ENCODE measurements around the gene TMEM45A.

The TMEM45A gene

DNA sequence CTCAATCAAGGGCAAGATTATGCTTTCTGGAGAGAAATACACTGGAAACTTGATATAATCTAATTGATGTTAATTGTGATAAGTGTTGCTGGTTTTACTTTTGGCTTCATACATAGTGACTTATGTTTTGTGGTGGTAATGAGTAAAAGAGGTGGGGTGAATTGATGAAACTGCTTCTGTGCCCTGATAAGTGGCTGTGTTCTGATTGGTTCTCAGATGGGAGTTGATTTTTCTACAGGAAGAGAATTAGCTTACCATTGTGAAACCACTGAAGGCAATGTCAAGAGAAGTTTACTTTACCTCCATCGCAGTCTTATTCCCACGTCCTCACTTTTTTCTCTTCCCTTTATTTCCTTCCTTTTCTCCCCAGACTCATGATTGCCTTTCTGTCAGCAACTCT lies 23.8 kb downstream of the TMEM45A start:
- Histone ChIP-seq H3K27me3 (ENCODE audit: low read length) (no peaks in the 10 kb centered on the region), H3K9ac (ENCODE audit: low read length) (no peak overlapping the region), H3K9me2 (replicated peaks; ENCODE audit: insufficient read depth, low read length) (no peaks in the 10 kb centered on the region), H4K20me1 (ENCODE audit: low read depth, low read length) (no peaks in the 10 kb centered on the region), H3K9me3 (ENCODE audit: insufficient read depth, low read length) (no peaks in the 10 kb centered on the region), H3K79me2 (ENCODE audit: insufficient read depth, low read length) (no peaks in the 10 kb centered on the region), H2AFZ (ENCODE audit: low read depth, low read length, severe bottlenecking) (no peak overlapping the region), H3K4me3 (ENCODE audit: insufficient read depth, low read length, poor library complexity, severe bottlenecking) (no peak overlapping the region), H3K4me2 (ENCODE audit: low read depth, low read length, poor library complexity, severe bottlenecking) (no peak overlapping the region), H3K36me3 (ENCODE audit: low read length) (no peaks in the 10 kb centered on the region), H3F3A (ENCODE audit: insufficient read depth) (no peaks in the 10 kb centered on the region), H3K27ac (ENCODE audit: low read depth, low read length) (no peak overlapping the region)
- TF ChIP-seq CTCF (IDR thresholded peaks at IDR 0.05; ENCODE audit: insufficient read depth, low read length, poor library complexity, severe bottlenecking) (no peak), EZH2phosphoT487 (conservative IDR thresholded peaks at IDR 0.05; ENCODE audit: low read length) (no peak)

DNA sequence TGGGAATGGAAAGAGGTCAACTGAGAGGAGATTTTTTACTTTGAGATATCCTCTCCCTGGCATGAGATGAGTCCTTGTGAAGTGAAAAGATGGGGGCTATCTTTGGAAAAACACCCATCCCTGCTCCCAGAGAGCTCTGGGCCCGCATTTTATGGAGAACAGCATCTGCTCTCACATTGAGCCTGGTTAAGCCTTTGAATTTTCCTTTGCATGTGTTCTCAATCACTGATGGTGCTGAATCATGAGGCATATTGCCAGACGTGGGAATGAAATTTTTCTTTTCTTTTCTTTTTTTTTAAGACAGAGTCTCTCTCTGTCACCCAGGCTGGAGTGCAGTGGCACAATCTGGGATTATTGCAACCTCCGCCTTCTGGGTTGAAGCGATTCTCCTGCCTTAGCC lies 24.4 kb downstream of the TMEM45A start:
- no peaks in the 10 kb centered on the region for H3K9me2 ChIP-seq (replicated peaks; ENCODE audit: insufficient read depth, low read length)
- H2AFZ ChIP-seq (ENCODE audit: low read depth, low read length, severe bottlenecking), result no peak overlapping the region
- no peaks in the 10 kb centered on the region for H4K20me1 ChIP-seq (ENCODE audit: low read depth, low read length)
- H3K36me3 ChIP-seq (ENCODE audit: low read length), result no peaks in the 10 kb centered on the region
- H3K9ac ChIP-seq (ENCODE audit: low read length), result no peak overlapping the region
- H3F3A ChIP-seq (ENCODE audit: insufficient read depth), result no peaks in the 10 kb centered on the region
- H3K27me3 ChIP-seq (ENCODE audit: low read length), result no peaks in the 10 kb centered on the region
- no peaks in the 10 kb centered on the region for H3K79me2 ChIP-seq (ENCODE audit: insufficient read depth, low read length)
- H3K27ac ChIP-seq (ENCODE audit: low read depth, low read length), result no peak overlapping the region
- H3K9me3 ChIP-seq (ENCODE audit: insufficient read depth, low read length), result no peaks in the 10 kb centered on the region
- no peak for TF ChIP-seq EZH2phosphoT487 (conservative IDR thresholded peaks at IDR 0.05; ENCODE audit: low read length)
- TF ChIP-seq CTCF (IDR thresholded peaks at IDR 0.05; ENCODE audit: insufficient read depth, low read length, poor library complexity, severe bottlenecking), result no peak
- no peak overlapping the region for H3K4me2 ChIP-seq (ENCODE audit: low read depth, low read length, poor library complexity, severe bottlenecking)
- H3K4me3 ChIP-seq (ENCODE audit: insufficient read depth, low read length, poor library complexity, severe bottlenecking), result no peak overlapping the region

GRCh38 chr3:100517276-100517675 lies 24.9 kb downstream of the TMEM45A start:
- H3K79me2 ChIP-seq (ENCODE audit: insufficient read depth, low read length), result no peaks in the 10 kb centered on the region
- no peak overlapping the region for H2AFZ ChIP-seq (ENCODE audit: low read depth, low read length, severe bottlenecking)
- no peak overlapping the region for H3K9ac ChIP-seq (ENCODE audit: low read length)
- H4K20me1 ChIP-seq (ENCODE audit: low read depth, low read length), result no peaks in the 10 kb centered on the region
- no peaks in the 10 kb centered on the region for H3K27me3 ChIP-seq (ENCODE audit: low read length)
- H3K9me3 ChIP-seq (ENCODE audit: insufficient read depth, low read length), result no peaks in the 10 kb centered on the region
- H3K9me2 ChIP-seq (replicated peaks; ENCODE audit: insufficient read depth, low read length), result no peaks in the 10 kb centered on the region
- H3K36me3 ChIP-seq (ENCODE audit: low read length), result no peaks in the 10 kb centered on the region
- no peak overlapping the region for H3K27ac ChIP-seq (ENCODE audit: low read depth, low read length)
- H3K4me3 ChIP-seq (ENCODE audit: insufficient read depth, low read length, poor library complexity, severe bottlenecking), result no peak overlapping the region
- H3F3A ChIP-seq (ENCODE audit: insufficient read depth), result no peaks in the 10 kb centered on the region
- TF ChIP-seq EZH2phosphoT487 (conservative IDR thresholded peaks at IDR 0.05; ENCODE audit: low read length) (no peak), CTCF (IDR thresholded peaks at IDR 0.05; ENCODE audit: insufficient read depth, low read length, poor library complexity, severe bottlenecking) (no peak)
- H3K4me2 ChIP-seq (ENCODE audit: low read depth, low read length, poor library complexity, severe bottlenecking), result no peak overlapping the region

DNA sequence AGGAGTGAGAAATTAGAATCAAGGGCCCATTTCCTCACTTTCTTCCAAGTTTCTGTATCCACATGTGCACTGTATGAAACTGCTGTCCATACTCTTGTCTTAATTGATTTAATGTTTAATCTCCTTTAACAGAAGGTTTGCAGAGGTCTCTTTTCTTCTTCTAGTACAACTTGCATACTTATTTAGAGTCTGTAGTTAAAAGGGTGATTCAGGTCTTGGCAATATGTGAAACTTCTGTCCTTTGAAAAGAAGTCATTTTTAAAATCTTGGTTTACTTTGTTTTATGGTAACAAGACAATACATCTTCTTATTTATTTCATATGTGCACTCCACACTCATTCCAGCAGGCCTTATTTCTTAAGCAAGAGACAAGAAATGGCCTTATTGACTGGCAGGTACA lies 25.8 kb downstream of the TMEM45A start:
- H3K36me3 ChIP-seq (ENCODE audit: low read length), result no peaks in the 10 kb centered on the region

More for the DNA sequence above, 25.8 kb downstream of the TMEM45A start:
- Histone ChIP-seq H3K27me3 (ENCODE audit: low read length) (no peaks in the 10 kb centered on the region), H4K20me1 (ENCODE audit: low read depth, low read length) (no peaks in the 10 kb centered on the region), H3K9ac (ENCODE audit: low read length) (no peak overlapping the region), H3K9me3 (ENCODE audit: insufficient read depth, low read length) (no peaks in the 10 kb centered on the region), H3K79me2 (ENCODE audit: insufficient read depth, low read length) (no peaks in the 10 kb centered on the region), H3K27ac (ENCODE audit: low read depth, low read length) (no peak overlapping the region), H3K4me2 (ENCODE audit: low read depth, low read length, poor library complexity, severe bottlenecking) (no peak overlapping the region), H2AFZ (ENCODE audit: low read depth, low read length, severe bottlenecking) (no peak overlapping the region), H3K4me3 (ENCODE audit: insufficient read depth, low read length, poor library complexity, severe bottlenecking) (no peak overlapping the region), H3F3A (ENCODE audit: insufficient read depth) (no peaks in the 10 kb centered on the region), H3K9me2 (replicated peaks; ENCODE audit: insufficient read depth, low read length) (no peaks in the 10 kb centered on the region)
- no peak for TF ChIP-seq EZH2phosphoT487 (conservative IDR thresholded peaks at IDR 0.05; ENCODE audit: low read length)
- no peak for TF ChIP-seq CTCF (IDR thresholded peaks at IDR 0.05; ENCODE audit: insufficient read depth, low read length, poor library complexity, severe bottlenecking)

Measured in SU-DHL-6 (cell line).